Measurements from ENCODE around the gene OR2T10.

GRCh38 chr1:248613742-248614141 lies 16.2 kb upstream of the OR2T10 start:
- TF ChIP-seq TAF1 (IDR thresholded peaks at IDR 0.05; ENCODE audit: borderline replicate concordance, insufficient read depth, low read length) (no peak), POLR2AphosphoS5 (IDR thresholded peaks at IDR 0.05; ENCODE audit: low read depth, low read length) (no peak), REST (IDR thresholded peaks at IDR 0.05; ENCODE audit: insufficient read depth in 1 of 2, low read depth in 2 of 2, low read length in 2 of 2) (no peak), SIN3A (IDR thresholded peaks at IDR 0.05; ENCODE audit: borderline replicate concordance, insufficient read depth, low read length) (no peak)

Data from PFSK-1 (cell line).